Neuronal stem cell (in vitro differentiated cells): ENCODE data around the gene TMEM114.

Experiments
- DNase-seq: peaks from one replicate; pipeline ENCODE4 v3.0.0-alpha.2; 2013; ENCODE audit warnings: low spot score
- H2AFZ ChIP-seq: one replicate; pipeline ENCODE4 v1.6.1; 2013; ENCODE audit warnings: mild to moderate bottlenecking, low read length, inconsistent platforms
- H2AK5ac ChIP-seq: 2 replicates; pipeline ENCODE4 v1.6.1; 2013; ENCODE audit warnings: low read depth, mild to moderate bottlenecking, inconsistent platforms, low read length, moderate library complexity, mixed read lengths
- H2BK120ac ChIP-seq: 2 replicates; pipeline ENCODE4 v1.6.1; 2013; ENCODE audit warnings: low read depth, mild to moderate bottlenecking, inconsistent platforms, low read length, moderate library complexity, mixed read lengths
- H2BK12ac ChIP-seq: one replicate; pipeline ENCODE4 v1.6.1; 2013; ENCODE audit warnings: low read length, inconsistent platforms
- H2BK15ac ChIP-seq: 2 replicates; pipeline ENCODE4 v1.6.1; 2013; ENCODE audit warnings: mild to moderate bottlenecking, low read length, inconsistent platforms, mixed read lengths
- H2BK5ac ChIP-seq: one replicate; pipeline ENCODE4 v1.6.1; 2013; ENCODE audit warnings: inconsistent platforms, mild to moderate bottlenecking, low read length, moderate library complexity
- H3K14ac ChIP-seq: one replicate; pipeline ENCODE4 v1.6.1; 2013; ENCODE audit warnings: low read length, inconsistent platforms
- H3K18ac ChIP-seq: 2 replicates; pipeline ENCODE4 v1.6.1; 2013; ENCODE audit warnings: low read length, inconsistent platforms
- H3K23ac ChIP-seq: 2 replicates; pipeline ENCODE4 v1.6.1; 2013; ENCODE audit warnings: low read depth, mild to moderate bottlenecking, mixed read lengths, low read length, inconsistent platforms; ENCODE audit not compliant: poor library complexity
- H3K27ac ChIP-seq: replicated peaks from 3 replicates; pipeline ENCODE4 v1.5.1; 2013; ENCODE audit warnings: low read length, inconsistent platforms
- H3K27me3 ChIP-seq, 3 experiments: 2 replicates each; pipeline ENCODE4 v1.6.1; 2013; ENCODE audit warnings: low read length in 3 of 3, mild to moderate bottlenecking in 2 of 3, inconsistent platforms in 1 of 3, low read depth in 1 of 3, mixed read lengths in 1 of 3, moderate library complexity in 1 of 3; ENCODE audit not compliant: control insufficient read depth in 3 of 3, insufficient read depth in 3 of 3
- H3K36me3 ChIP-seq, 2 donors: replicated peaks in 1 of 2; 2 replicates each; pipeline ENCODE4 v1.6.1; 2013; ENCODE audit warnings: low read length in 2 of 2; ENCODE audit not compliant: control insufficient read depth in 2 of 2, insufficient read depth in 2 of 2
- H3K4ac ChIP-seq: 2 replicates; pipeline ENCODE4 v1.6.1; 2013; ENCODE audit warnings: inconsistent platforms, mild to moderate bottlenecking, low read length, moderate library complexity
- H3K4me1 ChIP-seq, 2 donors: 1 replicate in 1 of 2; 2 replicates in 1 of 2; pipeline ENCODE4 v1.6.1; 2013; ENCODE audit warnings: low read length in 2 of 2, low read depth in 1 of 2; ENCODE audit not compliant: control insufficient read depth in 2 of 2, insufficient read depth in 1 of 2
- H3K4me2 ChIP-seq: one replicate; pipeline ENCODE4 v1.6.1; 2013; ENCODE audit warnings: mild to moderate bottlenecking, low read length, inconsistent platforms; ENCODE audit not compliant: insufficient read depth, poor library complexity, severe bottlenecking
- H3K4me3 ChIP-seq, 2 donors: 2 replicates each; pipeline ENCODE4 v1.5.1; 2013; ENCODE audit warnings: low read length in 2 of 2, mild to moderate bottlenecking in 2 of 2, inconsistent platforms in 1 of 2, moderate library complexity in 1 of 2
- H3K79me1 ChIP-seq: one replicate; pipeline ENCODE4 v1.6.1; 2013; ENCODE audit warnings: low read depth, mild to moderate bottlenecking, inconsistent platforms, low read length, moderate library complexity
- H3K9ac ChIP-seq: one replicate; pipeline ENCODE4 v1.6.1; 2013; ENCODE audit warnings: mild to moderate bottlenecking, low read depth, low read length, inconsistent platforms; ENCODE audit not compliant: poor library complexity
- H3K9me3 ChIP-seq, 2 donors: replicated peaks in 1 of 2; 2 replicates each; pipeline versions ENCODE3 to v1.6.1; 2013; ENCODE audit warnings: low read length in 2 of 2, mild to moderate bottlenecking in 2 of 2, inconsistent platforms in 1 of 2, low read depth in 1 of 2, mixed read lengths in 1 of 2, moderate library complexity in 1 of 2; ENCODE audit not compliant: control insufficient read depth in 2 of 2, insufficient read depth in 1 of 2
- H4K8ac ChIP-seq: one replicate; pipeline ENCODE4 v1.6.1; 2013; ENCODE audit warnings: low read depth, mild to moderate bottlenecking, inconsistent platforms, low read length, moderate library complexity
- H4K91ac ChIP-seq: one replicate; pipeline ENCODE4 v1.6.1; 2013; ENCODE audit warnings: low read length, low read depth, mild to moderate bottlenecking, inconsistent platforms; ENCODE audit not compliant: poor library complexity
- WGBS, 2 donors: extraction: QIAGEN DNeasy Blood & Tissue Kit; methylation state at CpG; one replicate each; pipeline ENCODE4 v1.1.7; 2013; ENCODE audit warnings: missing lambda C conversion rate in 2 of 2, mixed read lengths in 1 of 2; ENCODE audit not compliant: insufficient read length in 2 of 2, insufficient replicate concordance in 1 of 2; ENCODE audit errors: extremely low coverage in 2 of 2; 5-methylcytosine and 5-hydroxymethylcytosine counted together

The TMEM114 gene

DNA sequence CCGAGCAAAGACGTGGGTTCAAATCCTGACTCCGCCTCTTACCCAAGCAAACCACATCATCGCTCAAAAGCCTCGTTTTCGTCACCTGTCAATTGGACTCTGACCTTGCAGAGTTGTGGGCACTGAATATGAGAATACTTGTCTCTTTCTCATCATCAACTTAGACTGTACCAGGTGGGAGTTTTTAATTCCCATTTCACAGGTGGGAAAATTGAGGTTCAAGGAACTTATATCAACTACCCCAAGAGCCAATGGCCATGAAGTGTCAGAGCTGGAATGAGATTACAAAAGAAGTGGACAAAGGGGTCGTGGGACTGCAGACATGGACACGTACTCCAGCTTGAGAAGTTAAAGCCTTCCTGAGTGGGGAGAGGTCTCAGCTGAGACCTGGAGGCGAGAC, 10.8 kb downstream of the TMEM114 start:
- Histone ChIP-seq H2BK5ac (no peak overlapping the region), H2AK5ac (no peak overlapping the region), H3K79me1 (no peaks in the 10 kb centered on the region), H2BK120ac (no peak overlapping the region), H3K4ac (no peak overlapping the region), H3K18ac (no peak overlapping the region), H4K8ac (no peak overlapping the region), H3K9me3 (no peaks in the 10 kb centered on the region), H3K4me3 (no peak overlapping the region), H4K91ac (no peak overlapping the region), H2BK15ac (no peak overlapping the region), H3K23ac (no peak overlapping the region), H3K9ac (no peak overlapping the region), H3K27ac (no peak overlapping the region), H3K4me2 (no peak overlapping the region), H2AFZ (no peak overlapping the region), H3K36me3 (no peaks in the 10 kb centered on the region), H3K14ac (no peak overlapping the region), H2BK12ac (no peak overlapping the region), H3K4me1 (peaks cover 0 to 3% of the 10 kb centered on the region in 2 donors), H3K27me3 (peaks cover 0 to 14% (median 0%) of the 10 kb centered on the region in 3 experiments)
- no peak for DNase-seq
- WGBS, 2 donors: no CpG with 5 or more reads among the region's 9 CpGs

DNA sequence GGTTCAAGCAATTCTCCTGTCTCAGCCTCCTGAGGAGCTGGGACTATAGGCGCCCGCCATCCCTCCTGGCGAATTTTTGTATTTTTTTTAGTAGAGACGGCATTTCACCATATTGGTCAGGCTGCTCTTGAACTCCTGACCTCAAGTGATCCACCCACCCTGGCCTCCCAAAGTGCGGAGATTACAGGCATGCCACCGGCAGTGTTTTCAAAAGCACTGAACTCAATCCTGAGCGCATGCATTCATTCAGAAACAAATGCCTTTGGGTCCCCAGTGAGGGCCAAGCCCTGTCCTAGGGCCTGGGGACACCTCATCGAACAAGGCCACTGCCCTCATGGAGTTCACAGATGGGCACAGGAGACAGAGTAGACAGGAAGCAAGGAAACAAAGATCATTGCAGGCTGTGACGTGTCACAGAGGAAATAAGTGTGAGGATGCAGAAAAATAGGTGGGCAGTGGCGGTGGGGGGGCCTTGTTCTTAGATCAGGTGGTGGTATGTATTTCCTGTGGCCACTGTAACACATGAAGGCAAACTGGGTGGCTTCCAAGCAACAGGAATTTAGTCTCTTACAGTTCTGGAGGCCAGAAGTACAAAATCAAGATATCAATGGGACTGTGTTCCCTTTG, 12.5 kb downstream of the TMEM114 start:
- H2BK12ac ChIP-seq: no peak overlapping the region
- no peak overlapping the region for H2BK120ac ChIP-seq
- H2BK5ac ChIP-seq: no peak overlapping the region
- H2AFZ ChIP-seq: no peak overlapping the region
- no peaks in the 10 kb centered on the region for H3K9me3 ChIP-seq
- no CpG with 5 or more reads among the region's 10 CpGs for WGBS, 2 donors
- no peak overlapping the region for H3K4ac ChIP-seq
- peaks cover 2 to 3% of the 10 kb centered on the region in 2 donors for H3K4me1 ChIP-seq
- H4K91ac ChIP-seq: no peak overlapping the region
- no peak overlapping the region for H2AK5ac ChIP-seq
- peaks cover 0 to 2% (median 0%) of the 10 kb centered on the region in 3 experiments for H3K27me3 ChIP-seq
- no peaks in the 10 kb centered on the region for H3K79me1 ChIP-seq
- H3K18ac ChIP-seq: no peak overlapping the region
- no peak overlapping the region for H3K9ac ChIP-seq
- no peak overlapping the region for H3K4me3 ChIP-seq
- H2BK15ac ChIP-seq: no peak overlapping the region
- no peak for DNase-seq
- no peak overlapping the region for H3K4me2 ChIP-seq
- no peak overlapping the region for H4K8ac ChIP-seq
- no peaks in the 10 kb centered on the region for H3K36me3 ChIP-seq
- no peak overlapping the region for H3K27ac ChIP-seq
- H3K23ac ChIP-seq: no peak overlapping the region
- no peak overlapping the region for H3K14ac ChIP-seq

DNA sequence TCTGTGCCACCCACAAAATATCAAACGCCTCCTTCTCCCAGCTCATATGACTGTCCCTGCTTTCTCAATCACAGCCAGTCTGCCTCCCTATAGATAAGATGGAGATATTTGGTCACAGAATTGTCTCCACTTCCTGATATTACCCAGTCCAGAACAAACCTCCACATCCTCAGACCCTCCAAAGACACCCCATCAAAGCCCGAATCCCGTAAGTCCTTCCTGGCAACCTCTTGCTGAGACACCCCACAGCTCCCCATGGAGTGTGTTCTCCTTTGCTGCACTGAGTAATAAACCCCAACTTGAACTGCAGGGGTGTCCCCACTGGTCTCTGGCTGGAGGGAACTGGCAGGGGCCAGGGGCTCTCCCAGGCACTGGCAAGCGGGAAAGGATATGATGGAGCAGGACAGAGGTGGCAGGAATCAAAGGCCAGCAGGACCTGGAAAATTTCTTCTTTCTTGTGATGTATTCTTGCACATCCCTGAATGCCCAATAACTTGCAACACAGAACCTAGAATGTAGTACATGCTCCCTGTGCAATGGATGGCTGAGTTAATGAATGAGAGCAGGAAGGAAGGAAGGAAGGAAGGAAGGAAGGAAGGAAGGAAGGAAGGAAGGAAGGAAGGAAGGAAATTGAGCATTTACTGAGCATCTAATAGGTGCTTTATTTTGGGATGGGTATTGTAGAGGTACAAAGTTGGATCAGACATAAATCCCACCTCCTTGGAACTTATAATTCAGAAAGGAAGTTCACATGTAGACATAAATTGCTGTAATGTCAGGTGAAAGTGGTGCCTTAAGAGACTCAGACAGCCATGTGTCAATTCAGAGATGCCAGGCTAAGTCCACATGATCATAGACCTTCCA, 13.9 kb downstream of the TMEM114 start:
- H2AK5ac ChIP-seq: no peak overlapping the region
- H3K36me3 ChIP-seq: no peaks in the 10 kb centered on the region
- H2AFZ ChIP-seq: no peak overlapping the region
- no peak overlapping the region for H3K18ac ChIP-seq
- H3K14ac ChIP-seq: no peak overlapping the region
- DNase-seq: no peak
- H3K27ac ChIP-seq: no peak overlapping the region
- H3K27me3 ChIP-seq: peaks cover 0 to 2% (median 0%) of the 10 kb centered on the region in 3 experiments
- H2BK15ac ChIP-seq: no peak overlapping the region
- no peak overlapping the region for H3K9ac ChIP-seq
- H4K8ac ChIP-seq: no peak overlapping the region
- no CpG with 5 or more reads among the region's 4 CpGs for WGBS, 2 donors
- no peak overlapping the region for H3K23ac ChIP-seq
- no peak overlapping the region for H3K4me3 ChIP-seq
- H2BK5ac ChIP-seq: no peak overlapping the region
- no peaks in the 10 kb centered on the region for H3K79me1 ChIP-seq
- peaks cover 13% of the 10 kb centered on the region in 2 donors for H3K4me1 ChIP-seq
- H4K91ac ChIP-seq: no peak overlapping the region
- H2BK120ac ChIP-seq: no peak overlapping the region
- no peak overlapping the region for H3K4me2 ChIP-seq
- H3K9me3 ChIP-seq: no peaks in the 10 kb centered on the region
- H3K4ac ChIP-seq: no peak overlapping the region
- H2BK12ac ChIP-seq: no peak overlapping the region

DNA sequence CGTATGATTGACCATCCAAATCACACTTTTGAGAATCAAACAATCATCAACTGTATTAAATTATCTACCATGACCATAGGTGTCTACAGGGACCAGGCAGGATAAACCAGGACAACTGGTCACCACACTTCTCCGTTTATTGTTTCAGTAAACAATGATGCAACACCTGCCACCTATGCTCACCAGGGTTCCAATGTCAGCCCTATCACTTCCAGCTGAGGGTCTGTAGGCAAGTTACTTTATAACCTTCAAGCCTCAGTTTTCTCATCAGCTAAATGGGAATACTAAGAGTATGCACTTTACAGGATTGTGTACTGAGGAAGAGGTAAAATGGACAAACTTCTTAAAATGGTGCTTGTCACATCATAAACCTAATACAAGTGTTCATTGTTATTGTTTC, 14.9 kb downstream of the TMEM114 start:
- no peak overlapping the region for H3K18ac ChIP-seq
- no peak overlapping the region for H2BK15ac ChIP-seq
- no peak overlapping the region for H2BK120ac ChIP-seq
- H2AFZ ChIP-seq: no peak overlapping the region
- H4K91ac ChIP-seq: no peak overlapping the region
- H2BK12ac ChIP-seq: no peak overlapping the region
- H3K9ac ChIP-seq: no peak overlapping the region
- H3K36me3 ChIP-seq: no peaks in the 10 kb centered on the region
- H3K14ac ChIP-seq: no peak overlapping the region
- H3K4ac ChIP-seq: no peak overlapping the region
- H2BK5ac ChIP-seq: no peak overlapping the region
- no peak for DNase-seq
- H3K79me1 ChIP-seq: no peaks in the 10 kb centered on the region
- H3K23ac ChIP-seq: no peak overlapping the region
- no CpG with 5 or more reads among the region's 2 CpGs for WGBS, 2 donors
- H4K8ac ChIP-seq: no peak overlapping the region
- no peaks in the 10 kb centered on the region for H3K9me3 ChIP-seq
- no peak overlapping the region for H3K27ac ChIP-seq
- H3K4me2 ChIP-seq: no peak overlapping the region
- peaks cover 18 to 21% of the 10 kb centered on the region in 2 donors for H3K4me1 ChIP-seq
- H2AK5ac ChIP-seq: no peak overlapping the region
- no peak overlapping the region for H3K4me3 ChIP-seq
- H3K27me3 ChIP-seq: peaks cover 0 to 2% (median 0%) of the 10 kb centered on the region in 3 experiments
